NCI-H526 treated with DMSO at 0.1 percent for 48 hours (cell line): Measurements from ENCODE around the gene RER1.
A peak's percentile ranks its signal among the peaks of the same experiment; 100 is the strongest.

ENCODE experiments used
- DNase-seq: peaks from one replicate; lab custom pipeline; 2025; lab: John Stamatoyannopoulos, UW

Gene RER1, protein sequence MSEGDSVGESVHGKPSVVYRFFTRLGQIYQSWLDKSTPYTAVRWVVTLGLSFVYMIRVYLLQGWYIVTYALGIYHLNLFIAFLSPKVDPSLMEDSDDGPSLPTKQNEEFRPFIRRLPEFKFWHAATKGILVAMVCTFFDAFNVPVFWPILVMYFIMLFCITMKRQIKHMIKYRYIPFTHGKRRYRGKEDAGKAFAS

DNA sequence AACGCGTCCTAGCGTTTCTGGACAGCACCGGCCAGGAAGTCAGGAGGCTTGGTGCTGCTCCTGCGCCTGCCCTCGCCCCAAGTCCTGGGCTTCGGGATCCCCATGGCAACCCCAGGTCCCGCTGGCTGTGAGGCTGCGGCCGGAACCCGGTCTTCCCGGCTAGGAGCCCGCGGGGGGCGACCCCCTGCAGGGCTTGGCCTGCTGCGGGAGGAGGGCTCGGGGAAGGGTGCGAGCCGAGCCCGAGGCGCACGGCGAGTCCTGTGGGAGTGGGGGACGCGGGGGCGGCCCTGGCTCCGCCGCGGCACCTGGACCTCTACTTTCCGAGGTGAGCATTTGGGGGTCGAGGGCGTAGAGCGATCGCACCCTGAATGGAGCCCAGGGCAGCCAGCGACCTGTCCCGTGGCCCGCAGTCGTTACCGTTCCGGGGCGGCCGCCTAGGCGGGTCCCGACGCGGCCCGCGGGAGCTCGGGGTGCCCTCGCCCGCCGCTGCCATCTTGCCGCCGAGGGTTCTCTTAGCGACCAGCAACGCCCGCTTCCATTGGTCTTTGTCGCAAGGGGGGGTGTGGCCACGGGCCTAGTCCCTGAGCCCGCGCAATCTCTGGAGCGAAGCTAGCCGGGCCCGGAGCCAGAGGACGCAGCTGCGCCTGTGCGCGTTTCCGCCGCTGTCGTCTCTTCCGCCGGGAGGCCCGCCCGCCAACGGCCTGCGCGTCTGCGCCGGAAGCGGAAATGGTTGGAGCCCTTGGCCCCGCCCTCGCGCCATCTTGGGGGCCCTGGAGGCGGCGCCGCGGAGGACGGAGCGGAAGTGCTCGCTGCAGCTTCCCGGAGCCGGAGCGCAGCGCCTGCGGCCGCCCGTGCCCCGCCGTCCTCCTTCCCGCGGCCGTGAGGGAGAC lies at the start of gene RER1, which contains the start of gene MORN1:
TSS of gene RER1 (plus strand) at position 801 of the 890 bp plus-strand sequence. CDS start 3,950 bp downstream, outside the sequence.
TSS of gene MORN1 (minus strand) at position 514 of the 890 bp plus-strand sequence. CDS start at position 493, 21 bp downstream.
- peak; percentile 95 for DNase-seq

DNA sequence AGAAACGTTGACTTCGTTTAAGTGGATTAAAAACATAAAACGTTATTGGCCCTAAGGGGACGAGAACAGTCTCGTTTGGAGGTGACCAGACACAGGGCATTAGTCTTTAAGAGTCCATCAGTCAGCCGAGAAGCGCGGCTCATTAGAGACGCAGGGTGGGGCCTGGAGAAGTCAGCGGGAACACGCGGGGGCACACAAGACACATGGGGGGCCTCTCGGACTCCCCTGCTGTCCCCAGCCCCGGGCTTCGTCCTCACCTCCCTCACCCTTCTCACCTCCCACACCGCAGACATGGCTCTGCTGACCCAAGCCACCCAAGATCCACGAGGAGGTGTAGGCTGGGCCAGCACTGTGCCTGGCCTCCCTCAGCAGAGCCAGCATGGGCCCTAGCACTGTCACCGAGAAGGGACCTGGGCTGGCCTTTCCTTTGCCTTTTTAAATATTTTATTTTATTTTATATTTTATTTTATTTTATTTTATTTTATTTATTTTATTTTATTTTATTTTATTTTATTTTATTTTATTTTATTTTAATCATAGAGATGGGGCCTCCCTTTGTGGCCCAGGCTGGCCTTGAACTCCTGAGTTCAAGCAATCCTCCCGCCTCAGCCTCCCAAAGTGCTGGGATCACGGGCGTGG lies 49.1 kb upstream of the RER1 start:
- DNase-seq: no peak

DNA sequence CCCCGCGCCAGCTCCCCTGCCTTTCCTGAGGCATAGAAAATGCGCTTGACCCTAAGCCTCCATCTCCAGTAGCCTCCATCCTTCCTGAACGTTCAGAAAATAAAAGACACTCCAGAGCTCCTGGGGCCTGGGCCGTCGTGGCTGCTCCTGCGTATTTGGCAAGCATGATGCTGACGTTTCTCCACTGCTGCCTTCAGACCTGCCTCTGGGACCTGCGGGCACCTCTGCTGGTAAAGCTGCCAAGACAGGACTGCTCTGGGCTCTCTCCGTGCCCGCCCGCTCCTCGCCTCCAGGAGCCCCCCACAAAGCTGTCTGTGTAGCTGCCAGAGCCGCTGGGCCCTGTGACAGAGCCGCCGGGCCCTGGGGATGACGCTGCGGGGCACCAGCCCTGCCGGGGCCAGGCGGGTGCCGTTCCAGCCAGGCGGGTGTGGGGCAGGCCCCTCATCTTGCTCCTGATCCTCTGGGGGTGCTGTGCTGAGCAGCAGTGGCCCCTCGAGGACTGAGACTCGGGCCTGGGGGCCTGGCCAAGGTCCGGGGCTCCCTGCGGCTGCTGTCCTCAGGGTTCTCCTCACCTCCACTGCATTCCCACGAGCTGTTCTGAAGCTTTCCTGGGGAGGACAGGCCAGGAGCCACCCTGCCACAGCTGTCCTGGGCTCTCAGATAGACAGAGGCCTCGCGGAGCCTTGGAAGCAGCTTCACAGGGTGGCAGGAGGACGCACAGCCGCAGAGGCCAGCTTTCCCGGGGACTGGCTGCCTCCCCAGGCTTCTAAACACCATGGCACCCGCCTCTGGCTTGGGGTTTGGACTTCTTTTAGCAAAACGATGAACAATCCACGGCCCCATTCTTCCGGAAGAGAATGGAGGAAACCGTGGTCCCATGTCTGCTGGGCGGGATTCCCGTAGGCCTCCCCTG lies 48.4 kb upstream of the RER1 start:
- no peak for DNase-seq

DNA sequence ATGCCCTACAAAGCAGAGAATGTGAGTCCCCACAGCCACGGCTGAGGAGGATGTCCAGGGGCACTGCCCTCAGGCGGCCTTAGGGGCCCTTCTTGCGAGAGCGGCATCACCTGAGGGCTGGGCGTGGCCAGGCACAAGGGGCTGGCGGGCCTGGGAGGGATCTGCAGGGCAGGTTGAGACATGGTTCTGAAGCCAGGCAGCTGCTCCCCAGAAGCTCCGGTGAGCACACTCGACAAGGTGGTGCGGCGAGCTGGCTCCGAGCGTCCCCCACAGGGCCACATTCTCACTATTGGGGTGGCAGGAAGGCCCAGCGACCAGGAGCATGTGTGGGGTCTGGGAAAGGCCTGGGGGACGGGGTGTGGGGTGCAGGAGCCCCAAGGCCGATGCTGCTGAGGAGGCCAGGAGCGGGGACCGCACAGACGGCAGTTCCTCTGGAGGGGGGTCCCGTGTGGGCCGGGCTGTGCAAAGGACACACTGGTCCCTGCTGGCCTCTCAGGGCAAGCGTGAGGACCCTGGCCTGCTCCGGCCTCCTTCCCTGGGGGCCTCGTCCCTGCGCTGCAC lies 47.4 kb upstream of the RER1 start:
- peak; percentile 17 for DNase-seq

DNA sequence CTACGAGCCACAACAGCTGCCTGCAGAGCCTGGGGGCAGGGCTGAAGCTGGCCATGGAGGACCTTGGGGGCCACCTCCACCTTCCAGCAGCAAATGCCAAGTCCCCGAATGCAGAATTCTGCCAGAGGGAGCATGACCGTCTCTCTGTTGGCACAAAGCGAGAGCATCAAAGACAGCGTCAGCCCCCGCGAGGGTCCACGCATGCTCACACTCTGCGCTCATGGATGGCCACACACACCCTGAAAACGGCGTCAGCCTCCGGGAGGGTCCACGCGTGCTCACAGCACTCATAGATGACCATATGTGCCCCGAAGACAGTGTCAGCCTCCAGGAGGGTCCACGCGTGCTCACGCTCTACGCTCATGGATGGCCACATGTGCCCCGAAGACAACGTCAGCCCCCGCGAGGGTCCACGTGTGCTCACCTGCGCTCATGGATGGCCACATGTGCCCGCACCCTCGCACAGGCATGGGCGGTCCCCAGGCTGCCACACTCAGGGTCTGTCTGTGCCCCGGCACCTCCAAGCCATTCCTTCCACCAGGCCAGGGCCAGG lies 46.8 kb upstream of the RER1 start:
- no peak for DNase-seq

DNA sequence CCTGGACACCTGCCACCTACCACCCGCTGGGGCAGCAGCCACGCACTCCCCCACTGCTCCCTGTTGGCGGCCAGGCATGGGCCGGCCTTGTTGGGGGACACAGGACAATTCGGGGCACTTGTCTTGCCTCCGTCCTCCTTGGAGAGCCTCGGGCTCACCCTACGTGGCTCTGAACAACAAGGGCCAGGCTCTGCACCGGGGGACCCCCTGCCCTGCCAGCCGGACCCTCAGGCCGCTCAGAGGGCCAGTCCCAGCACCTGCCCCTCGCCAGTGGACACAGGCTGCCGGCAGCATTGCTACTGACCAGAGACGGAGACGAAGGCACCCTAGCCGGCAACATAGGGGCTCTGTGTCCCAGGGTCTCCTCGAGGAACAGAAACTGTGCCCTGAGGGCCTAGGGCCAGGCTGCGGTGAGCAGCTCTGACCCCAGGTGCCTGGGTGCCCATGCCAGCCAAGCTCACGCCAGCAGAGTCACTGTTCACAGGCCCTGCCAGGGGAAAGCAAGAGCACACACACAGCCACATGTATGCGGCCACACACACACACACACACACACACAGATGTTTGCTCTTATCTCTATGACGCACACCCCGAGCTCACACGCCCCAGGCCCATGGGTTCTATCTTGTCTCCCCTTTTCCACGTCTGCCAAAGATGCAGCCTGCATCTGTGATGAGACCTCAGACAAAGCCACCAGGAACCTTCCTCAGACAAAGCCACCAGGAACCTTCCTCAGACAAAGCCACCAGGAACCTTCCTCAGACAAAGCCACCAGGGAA lies 46.2 kb upstream of the RER1 start:
- no peak for DNase-seq

DNA sequence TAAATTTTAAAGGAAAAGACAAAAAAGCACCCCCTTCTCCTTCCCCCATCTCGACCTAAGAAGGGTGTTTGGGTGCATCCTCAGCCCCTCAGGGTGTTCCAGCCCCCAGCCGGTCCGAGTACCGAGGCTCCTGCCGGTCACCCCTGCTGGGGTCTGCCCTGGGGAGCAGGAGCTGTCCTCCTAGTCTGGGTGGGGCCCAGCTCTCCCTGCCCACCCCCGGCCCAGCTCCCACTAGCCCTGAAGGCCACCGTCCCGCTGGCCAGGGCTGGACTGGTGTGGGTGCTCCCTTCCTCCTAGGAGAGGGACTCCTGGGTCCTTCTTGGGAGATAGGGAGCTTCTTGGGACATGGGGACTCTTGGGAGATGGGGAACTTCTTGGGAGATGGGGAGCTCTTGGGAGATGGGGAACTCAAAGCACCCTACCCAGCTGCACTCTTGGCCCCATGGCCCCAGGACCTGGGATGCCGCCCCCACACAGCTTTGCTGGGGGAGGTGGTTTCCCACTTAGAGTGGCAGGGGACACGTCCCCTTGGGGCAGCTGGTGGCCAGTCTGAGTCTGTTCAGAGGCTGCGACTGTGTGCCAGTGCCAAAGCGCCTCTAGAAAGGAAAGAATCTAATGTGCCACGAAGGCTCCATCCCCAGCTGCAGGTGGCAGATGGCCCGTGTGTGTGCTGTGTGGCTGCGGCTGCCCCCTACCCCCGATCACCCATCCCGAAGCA lies 44.8 kb upstream of the RER1 start:
- DNase-seq: no peak

DNA sequence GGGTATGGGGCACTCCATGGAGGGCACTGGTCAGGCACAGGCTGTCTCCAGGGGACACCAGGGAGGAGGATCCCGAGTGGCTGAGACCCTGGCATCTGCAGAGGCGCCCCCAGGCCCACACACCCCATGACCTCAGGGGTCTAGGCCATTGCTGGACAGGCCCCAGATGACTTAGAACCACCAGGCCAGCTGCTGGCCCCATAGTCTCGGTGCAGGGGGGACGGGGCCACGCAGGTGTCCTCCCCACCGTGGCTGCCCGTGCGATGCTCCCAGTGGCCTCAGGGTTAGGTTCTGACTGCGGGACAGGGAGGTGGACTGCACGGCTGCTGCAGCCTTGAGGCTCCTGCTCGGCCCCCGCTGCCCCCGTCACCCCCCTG lies 44.2 kb upstream of the RER1 start:
- DNase-seq: no peak

DNA sequence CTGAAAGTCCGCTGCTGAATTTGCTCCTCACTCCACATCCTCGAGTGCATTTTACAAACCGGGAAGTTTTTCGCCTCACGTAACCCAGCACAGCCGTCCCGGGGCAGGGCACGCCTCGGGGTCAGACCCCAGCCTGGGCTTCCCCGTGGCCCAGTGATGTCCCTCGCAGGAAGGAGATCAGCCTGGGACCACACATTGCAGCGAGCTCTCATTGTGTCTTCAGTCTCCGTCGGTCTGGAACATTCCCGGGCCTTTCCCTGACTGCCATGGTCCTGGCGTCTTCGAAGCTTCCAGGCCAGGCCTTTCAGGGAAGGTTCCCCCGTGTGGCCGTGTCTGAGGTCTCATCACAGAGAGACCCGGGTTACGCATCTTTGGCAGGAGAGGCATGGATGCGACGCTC lies 43.7 kb upstream of the RER1 start:
- no peak for DNase-seq

DNA sequence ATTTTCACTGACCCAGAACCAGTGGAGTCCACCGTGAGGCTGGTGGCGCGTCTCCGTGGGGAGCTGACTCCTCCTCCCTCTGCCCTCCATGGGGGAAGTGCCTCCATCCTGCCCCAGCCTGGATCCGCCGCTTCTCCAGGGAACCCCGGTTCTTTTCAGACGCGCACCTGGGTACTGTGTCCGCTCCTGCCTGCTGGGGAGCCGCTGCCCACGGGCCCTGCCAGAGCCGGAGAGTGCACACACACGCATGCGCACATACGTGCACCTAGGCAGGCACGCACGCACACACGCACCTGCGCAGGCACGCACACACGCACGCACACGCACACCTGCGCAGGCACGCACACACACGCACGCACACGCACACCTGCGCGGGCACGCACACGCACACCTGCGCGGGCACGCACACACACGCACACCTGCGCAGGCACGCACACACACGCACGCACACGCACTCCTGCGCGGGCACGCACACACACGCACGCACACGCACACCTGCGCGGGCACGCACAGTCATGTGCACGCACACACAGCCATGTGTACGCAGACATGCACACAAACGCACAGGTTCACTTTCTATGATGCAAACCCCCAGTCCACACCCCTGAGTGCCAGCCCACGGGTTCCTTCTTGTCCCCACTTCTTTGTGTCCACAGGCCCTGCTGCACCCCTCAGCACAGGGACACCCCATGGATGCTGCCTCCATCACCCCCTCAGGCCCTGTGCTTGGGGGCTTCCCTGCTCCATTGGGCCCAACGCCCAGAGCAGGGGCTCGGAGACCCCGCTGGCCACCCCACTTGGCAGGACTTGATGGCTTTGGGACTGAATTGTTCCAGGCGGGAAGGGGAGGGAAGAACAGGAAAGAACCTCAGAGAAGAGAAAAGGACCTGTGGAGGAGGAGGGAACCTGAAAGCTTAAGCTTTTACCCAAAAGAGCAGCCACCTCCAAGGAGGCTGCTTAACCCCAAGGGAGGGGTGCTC lies 43.0 kb upstream of the RER1 start:
- no peak for DNase-seq

DNA sequence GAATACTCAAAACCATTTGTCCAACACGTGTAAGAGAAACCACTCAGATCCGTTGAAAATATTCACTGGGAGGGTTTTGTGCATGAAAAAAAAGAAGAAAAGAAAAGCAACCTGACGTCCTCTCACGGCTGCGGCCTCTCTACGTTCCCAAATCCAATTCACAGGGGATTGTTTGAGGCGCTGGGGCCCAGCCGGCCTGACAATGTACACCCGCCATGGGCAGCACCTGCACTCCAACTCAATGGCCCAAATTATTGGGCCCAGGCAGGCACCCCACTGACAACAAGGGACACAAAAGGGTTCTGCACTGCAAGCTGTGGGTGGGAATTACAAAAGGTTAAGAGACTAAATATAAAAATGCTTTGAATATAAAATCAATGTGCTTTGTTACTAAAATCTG lies 41.8 kb upstream of the RER1 start:
- DNase-seq: no peak

DNA sequence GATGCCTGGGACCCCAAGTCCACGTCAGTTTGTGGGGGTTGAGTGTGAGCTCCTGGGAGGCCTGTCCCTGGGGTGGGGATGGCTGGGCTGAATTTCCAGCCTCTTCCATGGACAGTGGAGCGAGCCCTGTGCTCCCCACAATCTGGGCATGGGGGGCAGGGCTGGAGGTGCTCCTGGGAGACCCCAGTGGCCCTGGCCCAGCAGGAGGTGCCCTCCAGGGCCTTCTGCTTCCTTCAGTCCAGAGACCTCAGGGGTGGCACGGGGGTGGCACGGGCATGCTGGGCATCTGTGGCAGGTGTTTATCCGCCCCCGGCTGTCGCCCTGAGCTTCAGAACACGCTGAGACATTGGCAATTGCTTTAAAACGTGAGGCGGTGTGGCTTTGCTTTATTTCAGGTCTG lies 41.1 kb upstream of the RER1 start:
- no peak for DNase-seq

DNA sequence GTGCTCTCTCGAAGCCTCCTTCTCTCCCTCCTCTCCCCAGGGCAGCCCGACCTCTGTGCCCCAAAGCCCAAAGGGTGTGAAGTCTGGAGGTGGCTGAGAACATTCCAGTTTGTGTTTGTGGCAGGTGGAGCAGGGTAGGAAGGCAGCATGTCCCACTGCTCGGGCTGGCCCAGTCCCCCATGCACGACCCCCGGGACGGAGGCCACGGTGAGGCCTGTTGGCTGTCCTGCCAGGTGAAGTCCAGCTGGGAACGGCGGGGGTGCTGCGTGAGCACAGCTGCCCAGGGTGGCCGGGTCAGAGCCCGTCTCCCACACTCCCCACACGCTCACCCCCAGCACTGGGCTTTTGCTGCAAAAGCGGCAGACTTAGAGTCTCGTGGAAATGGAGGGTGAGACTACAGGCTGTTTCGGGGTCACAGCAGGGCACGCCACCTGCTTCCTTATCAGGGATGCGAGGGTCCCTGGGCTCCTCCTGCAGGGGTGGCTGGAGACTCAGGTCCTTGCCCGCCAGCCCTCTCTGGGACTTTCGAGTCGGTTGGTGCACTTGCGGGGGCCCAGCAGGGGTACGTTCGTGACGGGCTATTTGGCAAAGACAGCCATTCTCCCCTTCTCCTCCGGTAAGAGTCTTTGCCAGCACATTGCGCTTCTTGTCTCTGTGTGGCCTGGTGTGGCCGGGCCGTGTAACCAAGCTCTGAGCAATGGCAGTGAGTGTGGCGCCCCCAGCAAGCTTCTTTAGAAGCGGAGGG lies 40.6 kb upstream of the RER1 start:
- no peak for DNase-seq

DNA sequence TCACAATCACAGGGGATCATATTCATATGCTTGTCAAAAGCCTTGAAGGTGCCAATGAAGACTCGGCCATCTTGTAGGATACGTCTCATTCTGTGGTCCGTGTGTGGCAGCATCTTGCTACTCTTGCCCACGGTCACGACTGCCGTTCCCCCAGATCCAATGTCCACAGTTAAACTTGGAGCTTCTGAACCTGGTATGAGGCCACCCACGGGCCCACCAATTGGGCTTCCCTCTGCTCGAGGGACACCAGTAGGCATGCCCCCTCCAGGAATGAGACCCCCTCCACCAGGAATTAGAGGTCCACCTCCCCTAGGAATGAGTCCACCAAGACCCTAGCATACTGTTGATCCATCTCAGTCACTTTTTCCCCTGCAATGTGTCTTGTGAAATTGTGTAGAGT lies 39.9 kb upstream of the RER1 start:
- DNase-seq: no peak

DNA sequence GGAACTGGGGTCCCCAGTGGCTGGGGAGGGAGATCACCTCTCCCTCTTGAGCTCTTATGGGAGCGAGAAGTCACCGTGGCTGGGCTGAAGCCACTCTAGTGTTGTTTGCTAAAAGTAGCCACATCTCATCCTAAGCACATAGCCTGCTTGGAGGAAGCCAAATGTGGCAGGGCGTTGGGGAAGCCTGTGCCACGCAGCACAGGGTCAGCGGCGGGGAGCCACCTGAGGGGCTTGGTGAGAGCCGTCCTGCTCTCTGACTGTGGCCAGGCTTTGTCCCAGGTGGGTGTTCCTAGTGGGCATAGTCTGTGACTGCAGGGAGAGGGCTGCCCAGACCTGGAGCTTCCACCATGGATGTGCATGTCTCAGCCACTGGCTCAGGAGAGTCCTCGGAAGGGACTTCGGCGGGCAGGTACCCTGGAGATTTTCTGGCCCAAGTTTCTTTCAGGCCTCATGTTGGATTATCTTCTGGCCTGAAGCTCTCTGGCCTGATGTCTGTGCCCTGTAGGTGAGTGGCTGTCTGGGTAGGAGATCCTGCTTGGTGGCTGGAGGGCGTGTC lies 39.2 kb upstream of the RER1 start:
- DNase-seq: no peak

DNA sequence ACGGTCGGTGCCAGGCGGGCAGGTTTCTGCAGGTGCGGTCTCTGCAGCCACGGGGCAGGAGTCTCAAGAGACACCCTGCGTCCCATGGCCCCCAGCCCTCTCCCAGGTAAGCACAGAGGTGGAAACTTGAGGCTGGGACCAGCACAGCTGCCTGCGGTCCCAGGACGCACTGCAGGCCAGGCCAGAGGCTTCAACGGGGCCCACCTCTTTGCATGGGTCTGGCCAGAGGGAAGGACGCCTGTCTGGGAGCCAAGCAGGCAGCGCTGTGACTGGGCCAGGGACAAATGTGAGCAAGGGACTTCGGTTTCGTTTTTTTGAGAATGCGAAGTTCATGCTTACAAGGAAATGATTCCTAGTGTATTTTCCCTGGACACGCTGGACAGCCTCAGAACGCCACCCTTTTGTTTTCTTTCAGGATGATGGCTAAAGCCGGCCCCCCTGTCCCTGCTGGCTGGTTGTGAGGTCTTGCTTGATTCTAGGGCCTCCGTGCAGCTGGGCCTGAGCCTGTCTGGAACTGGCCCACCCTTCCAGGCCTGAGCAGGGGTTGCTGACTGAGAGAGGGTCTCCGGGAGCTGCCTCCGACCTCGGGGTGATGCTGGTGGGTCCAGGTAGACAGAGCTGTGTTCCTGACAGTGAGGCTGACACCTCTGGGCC lies 38.6 kb upstream of the RER1 start:
- no peak for DNase-seq
